HG02943 (cell line): ENCODE data around the gene SVIL.
"Not testable (repeated sequence)": the region's sequence is repeated elsewhere in the genome, so short reads cannot be mapped to it uniquely, and the experiment has no call there.

Experiments
- ATAC-seq: cut with Tn5 transposase; IDR thresholded peaks from one replicate; pipeline ENCODE4 v1.9.1; 2021; ENCODE audit warnings: mild to moderate bottlenecking, low read depth, moderate library complexity; ENCODE audit not compliant: unreplicated experiment

SVIL gene

DNA sequence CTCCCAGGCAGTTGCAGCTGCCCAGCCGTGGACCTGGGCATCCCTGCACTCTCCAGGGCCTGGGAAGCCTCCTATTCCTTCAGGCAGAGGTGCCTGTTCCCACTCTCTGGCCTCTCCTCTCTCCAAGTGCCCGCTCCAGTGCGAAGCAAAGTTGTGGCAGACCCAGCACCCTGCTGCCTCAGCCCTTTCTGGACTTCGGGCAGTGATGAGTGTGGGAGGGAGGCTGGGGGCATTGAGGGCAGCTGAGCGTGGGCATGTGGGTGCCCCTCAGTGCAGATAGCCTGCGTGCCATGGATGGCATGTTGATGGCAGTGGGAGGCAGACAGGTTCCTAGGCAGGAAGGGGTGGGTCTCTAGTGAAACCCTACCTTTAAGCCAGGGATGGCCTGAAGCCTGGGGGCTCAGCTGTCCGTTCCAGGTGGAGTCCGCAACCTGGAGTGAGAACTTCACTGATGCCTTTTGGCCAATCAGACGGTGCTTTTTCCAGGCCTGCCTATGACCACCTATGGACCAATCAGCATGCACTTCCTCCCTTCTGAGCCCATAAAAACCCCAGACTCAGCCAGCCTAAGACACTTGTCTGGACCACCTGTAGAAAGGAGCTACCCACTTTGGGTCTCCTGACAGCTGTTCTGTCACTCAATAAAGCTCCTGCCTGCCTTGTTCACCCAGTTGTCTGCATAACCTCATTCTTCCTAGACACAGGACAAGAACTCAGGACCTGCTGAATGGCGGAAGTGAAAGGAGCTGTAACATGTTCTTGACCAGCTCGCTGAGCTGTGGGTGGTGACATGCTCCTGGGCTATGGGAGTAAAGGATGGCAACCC, 26.1 kb downstream of the SVIL start:
- ATAC-seq, result no peak

DNA sequence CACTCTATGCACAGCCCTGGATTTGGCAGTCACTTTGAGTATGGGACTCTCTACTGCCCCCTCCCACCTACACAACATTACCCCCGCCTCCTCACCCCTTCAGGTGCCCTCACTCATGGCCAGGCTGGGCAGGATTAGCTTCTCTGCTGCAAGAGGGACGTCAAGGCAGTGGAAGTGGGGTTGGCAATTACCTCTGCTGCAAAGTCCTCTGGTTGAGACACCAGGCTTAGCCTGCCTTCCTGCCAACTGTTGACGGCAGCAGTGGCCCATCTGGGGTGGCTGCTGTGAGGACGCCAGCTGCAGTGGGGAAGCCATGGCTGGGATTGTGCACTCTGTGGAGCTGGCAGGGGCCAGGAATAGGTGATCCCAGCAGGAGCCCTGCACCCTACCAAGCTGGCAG, 26.7 kb downstream of the SVIL start:
- ATAC-seq, result no peak

DNA sequence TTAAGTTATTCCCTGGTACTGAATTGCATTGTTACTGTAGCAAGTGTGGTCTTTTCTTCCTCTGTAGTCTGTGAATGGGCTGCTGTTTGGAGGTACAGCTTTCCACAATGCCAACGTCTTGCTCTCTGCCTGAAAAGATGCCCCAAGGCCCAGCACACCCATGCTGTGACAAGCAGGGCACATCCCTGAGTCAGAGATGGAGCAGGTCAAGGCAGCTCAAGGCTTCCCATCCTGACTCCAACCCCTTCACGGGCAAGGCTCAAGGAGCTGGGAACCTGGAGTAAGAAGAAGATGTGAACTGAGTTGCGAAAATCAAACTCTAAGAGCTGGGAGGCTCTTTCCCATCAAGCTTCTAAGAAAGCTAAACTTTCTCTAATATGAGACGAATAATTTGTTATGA, 27.2 kb downstream of the SVIL start:
- no peak for ATAC-seq

DNA sequence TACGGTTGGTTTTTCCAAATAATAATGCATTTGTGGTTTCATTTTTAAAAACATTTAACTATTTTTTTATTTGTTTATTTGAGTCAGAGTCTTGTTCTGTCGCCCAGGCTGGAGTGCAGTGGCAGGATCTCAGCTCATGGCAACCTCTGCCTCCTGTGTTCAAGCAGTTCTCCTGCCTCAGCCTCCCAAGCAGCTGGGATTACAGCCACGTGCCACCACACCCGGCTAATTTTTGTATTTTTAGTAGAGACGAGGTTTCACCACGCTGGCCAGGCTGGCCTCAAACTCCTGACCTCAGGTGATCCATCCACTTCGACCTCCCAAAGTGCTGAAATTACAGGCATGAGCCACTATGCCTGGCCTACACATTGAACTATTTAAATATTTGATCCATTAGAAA, 28.1 kb downstream of the SVIL start:
- ATAC-seq, result not testable (repeated sequence)

DNA sequence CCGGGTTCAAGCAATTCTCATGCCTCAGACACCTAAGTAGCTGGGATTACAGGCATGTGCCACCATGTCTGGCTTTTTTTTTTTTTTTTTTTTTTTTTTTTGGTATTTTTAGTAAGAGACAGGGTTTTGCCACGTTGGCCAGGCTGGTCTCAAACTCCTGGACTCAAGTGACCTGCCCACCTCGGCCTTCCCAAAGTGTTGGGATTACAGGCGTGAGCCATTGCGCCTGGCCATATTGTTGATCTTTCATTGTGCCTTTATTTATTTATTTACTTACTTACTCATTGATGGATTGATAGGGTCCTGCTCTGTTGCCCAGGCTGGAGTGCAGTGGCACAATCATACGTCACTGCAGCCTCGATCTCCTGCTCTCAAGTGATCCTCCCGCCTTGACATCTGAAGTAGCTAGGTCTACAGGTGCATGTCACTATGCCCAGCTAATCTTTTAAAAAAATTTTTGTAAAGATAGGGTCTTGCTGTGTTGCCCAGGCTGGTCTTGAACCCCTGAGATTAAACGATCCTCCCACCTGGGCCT, 30.4 kb downstream of the SVIL start:
- ATAC-seq, result no peak

DNA sequence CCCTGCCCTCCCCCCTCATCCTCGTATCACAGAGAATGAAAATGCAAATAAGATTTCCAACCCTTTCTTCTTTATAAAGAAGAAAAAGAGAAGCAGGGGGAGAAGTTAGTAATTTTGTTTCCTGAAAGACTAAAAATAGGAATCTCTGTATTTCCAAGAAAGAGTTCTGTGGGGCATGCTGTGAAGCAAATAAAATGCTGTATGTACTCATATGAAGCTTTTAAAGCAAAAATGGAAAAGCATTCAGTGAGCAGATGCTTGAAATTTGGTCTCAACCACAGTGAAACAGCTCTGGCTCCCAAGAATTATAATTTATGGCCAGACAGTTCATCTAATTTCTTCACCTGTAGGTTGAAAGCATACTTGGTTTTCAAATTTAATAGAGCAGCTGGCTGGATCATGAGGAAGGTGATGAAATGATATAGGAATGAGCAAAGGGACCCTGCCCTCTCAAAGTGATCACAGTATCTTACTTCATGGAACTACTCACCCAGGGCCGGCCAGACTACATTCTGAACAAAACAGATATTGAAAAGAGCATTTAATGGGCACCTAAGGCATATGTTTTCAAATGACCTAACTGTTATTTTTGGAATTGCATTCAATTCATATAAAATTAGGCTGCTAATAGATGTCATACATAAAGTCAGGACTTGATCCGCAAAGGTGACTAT, 31.4 kb downstream of the SVIL start:
- no peak for ATAC-seq

DNA sequence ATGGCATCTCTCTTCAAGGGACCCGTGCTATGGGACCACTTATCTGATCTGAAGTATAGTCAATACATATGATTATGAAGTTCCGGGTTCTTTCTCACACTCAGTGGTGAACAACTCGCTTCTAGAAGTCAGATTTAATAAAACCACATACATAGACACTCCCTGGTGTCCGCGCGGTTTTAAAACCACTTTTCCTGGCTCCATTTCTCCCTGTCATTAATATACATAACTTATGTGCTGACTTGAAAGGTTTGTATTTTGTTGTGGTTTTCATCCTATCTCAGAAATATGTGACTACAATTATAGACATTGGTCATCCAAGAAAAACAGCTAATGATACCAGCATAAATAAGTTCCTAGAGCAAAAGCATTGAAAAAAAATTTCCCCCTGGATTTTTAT, 34.0 kb downstream of the SVIL start:
- ATAC-seq, result no peak

DNA sequence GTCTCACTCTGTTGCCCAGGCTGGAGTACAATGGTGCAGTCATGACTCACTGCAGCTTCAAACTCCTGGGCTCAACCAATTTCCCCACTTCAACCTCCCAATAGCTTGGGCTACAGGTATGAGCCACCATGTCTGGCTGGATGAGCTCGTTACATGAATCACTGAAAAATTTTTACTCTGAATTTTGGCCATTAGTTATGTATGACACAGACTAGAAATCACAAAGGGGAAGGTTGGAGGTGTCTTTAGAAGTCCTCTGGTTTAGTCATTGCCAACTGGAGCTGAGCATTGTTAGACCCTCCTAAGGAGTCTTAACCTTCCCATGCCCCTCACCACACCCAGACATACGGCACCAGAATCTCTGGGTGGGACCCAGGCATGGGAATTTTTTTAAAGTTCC, 34.7 kb downstream of the SVIL start:
- ATAC-seq, result no peak

DNA sequence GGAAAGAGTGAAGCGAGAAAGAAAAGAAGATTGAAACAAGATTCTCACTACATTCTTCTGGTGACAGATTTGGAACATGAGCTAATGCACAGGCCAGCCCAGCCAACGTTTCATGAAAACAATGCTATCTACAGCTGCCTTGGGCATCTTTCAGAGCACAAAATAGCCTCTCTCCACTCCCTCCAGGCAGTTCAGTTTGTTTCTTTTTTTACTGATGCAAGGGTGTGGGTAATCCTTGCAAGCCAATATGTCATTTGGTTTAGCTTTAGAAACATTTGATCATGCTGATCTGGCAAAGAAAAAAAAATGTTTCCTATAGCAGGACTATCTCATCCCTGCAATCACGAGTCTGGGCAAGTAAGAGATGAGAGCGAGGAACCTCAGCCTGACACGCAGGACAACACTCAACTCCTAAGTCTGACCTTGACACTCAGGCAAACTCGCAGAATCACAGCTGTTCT, 35.9 kb downstream of the SVIL start:
- no peak for ATAC-seq

DNA sequence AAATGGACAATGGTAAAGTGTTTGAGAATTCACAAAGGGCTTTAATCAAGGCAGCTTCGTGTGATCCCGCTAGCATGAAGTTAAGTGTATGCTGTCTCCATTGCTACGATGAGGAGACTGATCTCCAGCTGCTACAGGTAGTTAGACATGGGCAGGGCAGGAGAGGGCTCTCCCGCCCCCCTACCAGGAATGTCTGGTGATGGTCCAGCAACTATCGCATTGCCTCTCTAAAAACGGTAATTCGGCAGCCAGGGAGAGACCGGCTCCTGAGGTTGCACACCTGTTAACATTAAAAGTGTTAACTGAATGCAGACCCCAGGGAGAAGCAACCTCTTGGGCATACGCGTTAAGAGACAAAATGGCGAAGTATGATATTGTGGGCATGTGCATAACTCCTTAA, 37.9 kb downstream of the SVIL start:
- ATAC-seq, result no peak

DNA sequence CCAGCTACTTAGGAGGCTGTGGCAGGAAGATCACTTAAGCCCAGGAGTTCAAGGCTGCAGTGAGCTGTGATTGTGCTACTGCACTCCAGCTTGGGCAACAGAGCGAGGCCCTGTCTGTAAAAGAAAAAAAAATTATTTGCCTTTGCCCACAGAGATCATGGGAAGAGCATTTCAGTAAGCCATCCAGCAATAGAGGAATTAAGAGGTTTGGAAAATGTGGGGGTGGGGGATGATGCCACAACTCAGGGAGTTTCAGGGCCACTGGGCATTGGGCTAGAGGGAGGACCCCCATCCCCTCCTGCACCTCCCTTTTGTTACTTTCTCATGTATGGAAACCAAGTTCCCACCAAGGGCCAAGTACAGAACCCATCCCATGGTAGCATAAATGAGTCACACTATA, 38.4 kb downstream of the SVIL start:
- no peak for ATAC-seq

DNA sequence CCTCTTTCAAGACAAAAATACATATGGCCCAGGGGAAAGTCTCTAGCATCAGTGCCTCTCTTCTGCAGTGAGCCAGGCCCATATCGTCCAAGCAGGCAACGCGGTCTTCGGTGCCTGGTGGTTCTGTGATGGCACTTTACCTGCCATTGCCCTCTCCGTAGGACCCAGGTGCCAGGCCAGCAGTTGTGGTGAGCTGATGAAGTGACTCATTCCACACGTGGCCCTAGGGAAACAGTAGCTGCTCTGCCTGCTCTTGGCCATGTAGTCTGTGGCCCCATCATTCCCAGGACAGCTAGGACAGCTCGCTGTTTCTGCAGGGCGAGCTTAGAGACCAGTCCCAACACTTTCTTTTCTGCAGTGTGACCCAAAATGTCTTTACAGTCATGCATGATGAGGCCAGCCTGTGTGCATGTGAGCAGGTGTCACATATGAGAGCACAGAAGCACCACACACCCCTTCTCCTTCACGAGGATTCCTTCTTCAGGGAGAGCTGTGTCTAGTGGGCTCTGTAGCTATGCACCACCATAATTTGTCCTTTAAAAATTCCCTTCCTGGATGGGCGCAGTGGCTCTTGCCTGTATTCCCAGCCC, 39.0 kb downstream of the SVIL start:
- no peak for ATAC-seq

DNA sequence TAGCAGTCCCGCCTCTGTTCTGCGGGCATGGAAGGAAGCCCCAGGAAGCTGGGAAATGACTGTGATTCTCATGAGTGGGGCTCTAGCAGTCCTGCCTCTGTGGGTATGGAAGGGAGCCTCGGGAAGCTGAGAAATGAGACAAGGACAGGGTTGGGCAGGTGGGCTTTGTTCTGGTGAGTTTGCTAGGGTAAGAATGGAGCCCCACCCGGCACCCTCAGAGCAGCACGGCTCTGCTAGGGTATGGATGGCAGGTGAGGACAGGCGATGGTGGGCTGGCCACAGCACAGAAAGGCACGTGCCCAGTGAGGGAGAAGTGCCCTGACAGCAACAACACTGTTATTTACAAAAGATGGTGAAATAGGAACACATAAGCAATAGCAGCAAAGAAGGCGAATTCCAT, 39.6 kb downstream of the SVIL start:
- no peak for ATAC-seq

DNA sequence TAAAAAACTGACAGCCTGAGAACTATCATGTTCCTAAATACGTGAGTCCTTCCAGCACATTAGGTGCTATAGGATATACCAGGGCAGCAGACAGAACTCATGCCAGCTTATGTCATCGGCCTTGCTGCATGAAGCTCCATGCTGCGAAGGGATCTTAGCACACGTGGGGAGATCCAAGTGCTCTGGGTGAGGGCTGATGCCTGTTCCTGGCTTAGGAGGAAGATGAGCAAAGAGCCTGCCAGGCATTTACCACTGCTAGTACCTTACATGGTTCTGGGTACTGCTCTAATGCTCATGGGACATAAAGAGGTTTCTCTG, 43.2 kb downstream of the SVIL start:
- no peak for ATAC-seq

DNA sequence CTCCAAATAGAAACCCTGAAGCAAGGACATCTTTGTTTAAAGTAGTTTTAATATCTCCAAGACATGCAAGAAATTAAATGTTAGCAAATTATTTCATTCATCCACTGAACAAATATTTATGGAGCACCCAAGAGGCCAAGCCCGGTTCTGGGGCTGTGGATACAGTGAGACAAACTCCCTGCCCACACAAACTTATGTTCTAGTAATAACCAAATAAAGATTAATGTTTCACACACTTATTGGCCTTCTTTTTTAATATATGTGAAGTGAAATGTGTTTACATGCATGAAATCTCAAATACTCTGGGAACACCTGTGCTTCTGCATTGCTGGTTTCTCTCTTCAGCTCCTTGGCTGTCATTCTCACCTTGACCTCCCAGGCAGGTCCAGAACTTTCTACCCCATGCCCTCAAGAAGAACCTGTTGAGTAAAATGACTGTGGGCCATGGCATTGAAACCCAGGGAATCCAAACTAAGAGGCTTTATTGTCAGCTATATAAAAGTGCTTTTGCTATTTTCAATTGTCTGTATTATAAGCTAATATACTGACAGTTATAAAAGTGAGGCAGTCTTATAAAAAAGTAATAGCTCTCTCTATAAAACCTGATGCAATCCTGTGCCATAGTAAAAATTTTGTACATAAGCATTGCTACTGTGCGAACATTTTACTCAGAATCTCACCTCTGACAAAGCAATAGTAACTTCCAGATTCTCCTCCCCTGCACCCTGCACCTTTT, 43.7 kb downstream of the SVIL start:
- no peak for ATAC-seq

DNA sequence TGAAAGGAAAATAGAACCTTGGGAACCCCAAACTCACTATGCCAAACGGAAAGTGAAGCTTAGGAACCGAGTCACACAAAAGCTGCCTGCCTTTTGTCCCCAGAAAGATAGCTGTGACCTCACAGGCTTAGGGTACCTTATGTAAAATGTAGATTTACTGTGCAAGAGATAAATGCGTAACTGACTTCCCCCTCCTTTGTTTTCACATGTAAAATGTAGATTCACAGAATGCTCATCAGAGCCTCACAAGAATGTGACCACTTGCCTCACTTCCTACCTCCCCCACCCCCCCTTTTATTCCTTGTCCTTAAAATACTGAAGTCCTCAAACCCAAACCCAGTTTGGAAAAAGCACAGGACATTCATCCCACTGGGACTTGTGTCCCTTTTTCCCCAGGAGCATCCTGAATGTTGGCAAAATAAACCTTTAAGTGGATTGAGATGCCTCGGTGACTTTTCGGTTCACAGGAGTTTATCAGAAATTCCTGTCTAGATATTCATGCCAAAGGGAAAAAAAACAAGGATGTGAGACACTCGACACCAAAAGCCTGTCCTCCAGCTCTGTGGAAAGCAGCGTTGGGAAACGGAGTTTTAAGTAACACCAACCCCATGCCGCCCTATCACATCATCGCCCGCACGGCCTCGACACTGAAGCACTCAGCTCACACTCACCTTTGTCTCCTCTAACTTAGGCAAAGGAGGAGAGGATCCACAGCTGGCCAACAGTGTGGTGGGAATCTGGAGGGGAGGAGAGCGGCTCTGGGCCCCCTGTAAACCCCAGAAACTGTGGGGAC, 45.9 kb downstream of the SVIL start:
- ATAC-seq, result no peak

DNA sequence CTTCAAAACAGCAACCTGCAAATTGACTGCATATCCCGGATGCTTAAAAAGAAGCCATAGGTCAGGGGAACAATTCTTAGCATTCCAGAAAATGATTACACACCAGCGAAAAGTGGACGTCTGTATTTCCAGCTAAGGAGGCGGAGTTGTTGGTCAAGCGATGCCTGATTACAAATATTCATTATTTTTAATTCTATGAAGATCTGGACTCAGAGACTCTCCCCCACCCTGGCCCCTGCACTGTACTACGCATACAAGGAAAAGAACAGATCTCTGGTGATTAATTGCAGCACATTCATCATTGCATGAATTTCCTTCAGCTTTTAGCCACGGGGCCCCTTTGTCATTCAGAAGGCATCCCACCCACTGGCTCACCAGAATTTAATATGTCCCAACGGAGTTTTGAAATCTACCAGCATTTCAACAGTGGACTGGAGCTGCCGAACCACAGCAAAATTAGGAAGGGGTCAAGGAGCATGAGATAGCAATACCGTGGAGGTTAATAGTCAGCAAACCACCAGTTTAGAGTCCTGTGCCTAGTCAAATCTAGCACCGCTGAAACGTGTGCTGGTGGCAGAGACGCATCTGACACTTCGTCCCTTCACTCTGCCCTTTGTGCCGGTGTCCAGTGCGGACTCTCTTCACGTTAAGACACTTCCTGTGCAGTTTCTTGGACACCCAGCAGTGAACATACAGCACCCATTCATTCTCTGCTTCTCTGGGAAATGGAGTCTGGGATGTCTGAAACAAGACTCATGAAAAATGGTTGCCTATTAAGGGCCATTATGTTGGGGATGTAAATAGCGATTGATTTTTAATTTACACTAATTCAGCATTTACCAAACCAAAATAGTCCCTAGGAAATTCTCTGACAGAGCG, 46.8 kb downstream of the SVIL start:
- not testable (repeated sequence) for ATAC-seq

DNA sequence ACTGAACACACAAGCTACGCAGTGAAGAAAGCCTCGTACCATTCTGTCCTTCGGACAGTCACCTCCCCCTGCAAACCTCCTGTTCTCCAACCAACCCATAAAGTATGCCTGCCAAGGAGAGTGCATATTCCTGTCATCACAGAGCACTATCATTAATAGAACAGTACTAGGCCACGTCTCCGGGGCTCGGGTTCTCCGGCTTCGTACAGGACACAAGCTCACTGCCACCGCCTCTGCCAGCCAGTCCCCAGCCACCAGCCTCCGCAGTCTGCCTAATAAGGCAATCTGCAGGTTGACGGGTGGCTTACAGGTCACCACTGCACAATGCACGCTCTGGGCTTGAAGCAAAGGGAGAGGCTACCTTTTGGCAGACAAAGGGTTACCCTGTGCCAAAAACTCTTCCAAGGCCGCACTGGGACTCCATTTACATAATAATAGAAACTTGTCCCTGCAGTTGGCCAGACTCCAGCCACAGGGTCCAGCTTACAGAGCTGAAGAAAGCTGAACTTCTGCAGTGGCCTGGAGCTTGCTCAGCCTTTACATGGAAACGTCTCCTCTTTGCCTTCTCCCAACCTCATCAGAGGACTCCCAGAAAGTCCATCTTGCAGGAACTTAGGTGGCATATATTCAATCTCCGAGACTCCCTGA, 47.5 kb downstream of the SVIL start:
- ATAC-seq, result not testable (repeated sequence)

DNA sequence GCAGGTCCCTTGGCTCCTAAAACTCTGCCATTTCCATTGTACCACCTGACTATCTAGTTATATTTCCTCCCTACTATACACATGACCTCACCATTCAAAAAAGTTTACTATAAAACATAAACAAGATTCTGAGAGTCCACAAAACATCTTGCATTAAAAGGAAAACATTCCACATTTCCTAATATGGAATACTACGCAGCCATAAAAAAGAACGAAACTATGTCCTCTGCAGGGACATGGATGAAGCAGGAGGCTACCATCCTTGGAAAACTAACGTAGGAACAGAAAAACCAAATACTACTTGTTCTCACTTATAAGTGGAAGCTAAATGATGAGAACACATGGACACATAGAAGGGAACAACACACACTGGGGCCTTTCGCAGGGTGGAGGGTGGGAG, 48.3 kb downstream of the SVIL start:
- ATAC-seq, result no peak
